HCT116 (cell line): ENCODE measurements around the gene F13A1. TPM values are rescaled to one million over a fixed set of nuclear protein-coding genes. Genes with fewer than 3 reads are reported as not detected.

Experiments used
- ATAC-seq: fragments of 200-7000 bp; cut with Tn5 transposase; 2 replicates; pipeline ENCODE4 v1.9.1; 2020; ENCODE audit warnings: mild to moderate bottlenecking, moderate library complexity
- BruUV-seq: library from RNA; stranded (reverse); fragments of 400-500 nt; replicated peaks from 2 replicates; lab custom pipeline; 2021; lab: Mats Ljungman, UMichigan
- CTCF ChIA-PET: fragments of 300-600 bp; sonication (Branson Sonifier 250); formaldehyde crosslinking; loops from one replicate; lab custom pipeline; 2021; ENCODE audit warnings: antibody characterized with exemption; lab: Charles Lee
- POLR2A ChIA-PET: fragments of 300-600, 350-600 bp; sonication (Branson Sonifier 250); formaldehyde crosslinking; loops from one replicate; lab custom pipeline; 2021; ENCODE audit warnings: antibody characterized with exemption; lab: Charles Lee
- RAD21 ChIA-PET, 2 experiments: fragments of 300-600 bp; sonication (Branson Sonifier 250); formaldehyde crosslinking; loops; one replicate each; lab custom pipeline; 2023; ENCODE audit warnings: low total read pairs in 2 of 2; ENCODE audit not compliant: uncharacterized antibody in 2 of 2, unreplicated experiment in 2 of 2, low non-redundant PET in 1 of 2; lab: Charles Lee
- DNase-seq: peaks from one replicate; pipeline ENCODE4 v3.0.0-alpha.2; 2010; ENCODE audit warnings: low read depth, low spot score
- H2AFZ ChIP-seq: fragments of 200-600 bp; shearing (Covaris generic), sonication (generic); 2 replicates; pipeline ENCODE4 v1.6.1; 2017; ENCODE audit warnings: low read depth, mixed run types, mixed read lengths, antibody characterized with exemption, low read length; ENCODE audit not compliant: poor library complexity, severe bottlenecking
- H3K27ac ChIP-seq: 2 replicates; pipeline ENCODE4 v1.5.1; 2012; ENCODE audit warnings: low read depth, low read length
- H3K27me3 ChIP-seq: fragments of 200-600 bp; sonication (generic); 2 replicates; pipeline ENCODE4 v1.6.1; 2016; ENCODE audit warnings: mixed run types, low read length, mixed read lengths; ENCODE audit not compliant: insufficient read depth
- H3K36me3 ChIP-seq, 2 experiments: fragments of 200-500 bp in 1 of 2; fragments of 200-600 bp in 1 of 2; sonication (Bioruptor generic) in 1 of 2; sonication (generic) in 1 of 2; 2 replicates each; pipeline versions ENCODE4 v1.5.1 to v1.6.1; 2014 to 2016; ENCODE audit warnings: low read length in 2 of 2, inconsistent platforms in 1 of 2, mixed read lengths in 1 of 2, mixed run types in 1 of 2; ENCODE audit not compliant: insufficient read depth in 2 of 2, control insufficient read depth in 1 of 2
- H3K4me1 ChIP-seq, 2 experiments: fragments of 200-600 bp in 1 of 2; sonication (generic) in 1 of 2; 2 replicates each; pipeline versions ENCODE4 v1.5.1 to v1.6.1; 2012 to 2017; ENCODE audit warnings: low read length in 2 of 2, inconsistent platforms in 1 of 2, mild to moderate bottlenecking in 1 of 2, mixed read lengths in 1 of 2, mixed run types in 1 of 2, moderate library complexity in 1 of 2; ENCODE audit not compliant: insufficient read depth in 2 of 2, control insufficient read depth in 1 of 2
- H3K4me2 ChIP-seq: fragments of 200-600 bp; sonication (generic); 2 replicates; pipeline ENCODE4 v1.6.1; 2017; ENCODE audit warnings: mixed run types, low read length, mixed read lengths
- H3K4me3 ChIP-seq, 2 experiments: fragments of 200-600 bp in 1 of 2; sonication (generic) in 1 of 2; replicated peaks in 1 of 2; 2 replicates each; pipeline ENCODE4 v1.5.1; 2011 to 2016; ENCODE audit warnings: low read length in 2 of 2, control low read depth in 1 of 2, low read depth in 1 of 2, mild to moderate bottlenecking in 1 of 2, mixed read lengths in 1 of 2, mixed run types in 1 of 2
- H3K79me2 ChIP-seq: fragments of 200-600 bp; sonication (generic); 2 replicates; pipeline ENCODE4 v1.6.1; 2017; ENCODE audit warnings: mild to moderate bottlenecking, mixed run types, low read length, moderate library complexity, mixed read lengths; ENCODE audit not compliant: insufficient read depth
- H3K9ac ChIP-seq: fragments of 200-600 bp; sonication (generic); 2 replicates; pipeline ENCODE4 v1.6.1; 2016; ENCODE audit warnings: low read length, mixed read lengths
- H3K9me2 ChIP-seq: fragments of 200-600 bp; sonication (generic), shearing (Covaris generic); 2 replicates; pipeline ENCODE4 v1.6.1; 2017; ENCODE audit warnings: mixed run types, mild to moderate bottlenecking, moderate library complexity; ENCODE audit not compliant: insufficient read depth
- H3K9me3 ChIP-seq, 2 experiments: fragments of 200-500 bp in 1 of 2; fragments of 200-600 bp in 1 of 2; sonication (Bioruptor generic) in 1 of 2; sonication (generic) in 1 of 2; 2 replicates each; pipeline ENCODE4 v1.6.1; 2014 to 2017; ENCODE audit warnings: low read length in 2 of 2, mixed read lengths in 2 of 2, inconsistent platforms in 1 of 2, low read depth in 1 of 2, mild to moderate bottlenecking in 1 of 2, mixed run types in 1 of 2, moderate library complexity in 1 of 2; ENCODE audit not compliant: control insufficient read depth in 1 of 2, insufficient read depth in 1 of 2
- H4K20me1 ChIP-seq: fragments of 200-600 bp; sonication (generic), shearing (Covaris generic); 2 replicates; pipeline ENCODE4 v1.6.1; 2017; ENCODE audit warnings: mixed run types, mild to moderate bottlenecking, moderate library complexity; ENCODE audit not compliant: insufficient read depth
- CBX3 ChIP-seq: IDR thresholded peaks from 2 replicates; pipeline ENCODE4 v1.6.1; 2012; ENCODE audit warnings: low read depth
- CEBPB ChIP-seq: IDR thresholded peaks from 2 replicates; pipeline ENCODE4 v1.6.1; 2012; ENCODE audit warnings: low read depth
- CTCF ChIP-seq, 3 experiments: fragments of 200-600 bp in 1 of 3; sonication (generic) in 1 of 3; IDR thresholded peaks in 2 of 3; conservative IDR thresholded peaks in 1 of 3; 2 replicates each; pipeline ENCODE4 v1.5.1; 2012 to 2017; ENCODE audit warnings: low read depth in 2 of 3, low read length in 2 of 3, antibody characterized with exemption in 1 of 3, borderline replicate concordance in 1 of 3, control low read depth in 1 of 3, mild to moderate bottlenecking in 1 of 3, mixed read lengths in 1 of 3, mixed run types in 1 of 3, moderate library complexity in 1 of 3; ENCODE audit not compliant: insufficient read depth in 1 of 3
- EZH2 ChIP-seq: fragments of 200-600 bp; sonication (generic); IDR thresholded peaks from 2 replicates; pipeline ENCODE4 v1.6.1; 2017; ENCODE audit warnings: antibody characterized with exemption, mixed run types
- REST ChIP-seq: IDR thresholded peaks from 2 replicates; pipeline ENCODE4 v1.6.1; 2012; ENCODE audit warnings: low read depth
- SP1 ChIP-seq: IDR thresholded peaks from 2 replicates; pipeline ENCODE4 v1.6.1; 2012; ENCODE audit warnings: low read depth
- intact Hi-C: fragments of 100-400 bp; cut with micrococcal nuclease; formaldehyde crosslinking; loops from 2 replicates; pipeline ENCODE4 v1.10.0; 2022
- total RNA-seq: library from RNA; stranded (reverse); gene quantifications from one replicate; pipeline ENCODE4 v1.2.1, GENCODE V29; 2021; ENCODE audit not compliant: unreplicated experiment

F13A1 gene
- total RNA-seq, 1 experiment from 2014 or later = 0.34 TPM

DNA sequence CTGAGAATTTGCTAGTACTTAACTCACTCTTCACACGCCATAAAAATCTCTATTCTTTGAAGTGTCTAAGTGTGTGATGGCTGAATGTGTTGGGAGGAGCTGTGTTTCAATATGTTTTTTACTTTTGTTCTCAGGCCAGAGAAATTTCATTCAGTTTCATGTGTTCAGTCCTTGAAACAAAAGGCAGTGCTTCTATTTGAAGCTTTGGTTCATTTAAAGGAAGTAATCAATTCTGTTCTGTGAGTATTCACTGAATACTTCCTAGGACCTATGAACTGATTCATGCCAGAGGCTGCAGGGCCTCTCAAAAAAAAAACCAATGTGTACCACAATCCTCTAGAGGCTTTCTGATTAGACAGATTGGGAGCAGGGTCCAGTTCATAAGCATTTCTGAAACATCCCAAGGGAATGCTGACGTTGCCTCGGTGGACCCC lies 12.4 kb upstream of the F13A1 start:
- ATAC-seq (no peak), DNase-seq (no peak)
- Histone ChIP-seq H3K4me1 (no peaks in the 10 kb centered on the region), H3K9me3 (no peaks in the 10 kb centered on the region), H4K20me1 (no peaks in the 10 kb centered on the region), H3K9me2 (no peaks in the 10 kb centered on the region), H3K9ac (no peak overlapping the region), H3K36me3 (no peaks in the 10 kb centered on the region), H3K27ac (no peak overlapping the region), H3K4me3 (no peak overlapping the region), H3K27me3 (peaks cover 56% of the 10 kb centered on the region), H3K4me2 (no peak overlapping the region), H3K79me2 (no peaks in the 10 kb centered on the region), H2AFZ (no peak overlapping the region)
- CTCF ChIA-PET = no interaction called here
- no peak for TF ChIP-seq CBX3
- TF ChIP-seq EZH2 = no peak
- no peak for TF ChIP-seq CEBPB
- no peak for TF ChIP-seq CTCF (IDR thresholded peaks at IDR 0.05 in 2 of 3, conservative IDR thresholded peaks at IDR 0.05 in 1 of 3; ENCODE audit: borderline replicate concordance in 1 of 3, insufficient read depth in 1 of 3, low read depth in 2 of 3, low read length in 2 of 3)
- TF ChIP-seq REST = no peak
- no peak for TF ChIP-seq SP1
- no TSS peak for BruUV-seq
- intact Hi-C loops = no loop called here
- POLR2A ChIA-PET = no interaction called here
- RAD21 ChIA-PET = no interaction called here
